HFF-Myc (cell line): Measurements from ENCODE around the gene PDCL3.

ENCODE experiments used
- DNase-seq: peaks from one replicate; pipeline ENCODE4 v3.0.0-alpha.2; 2011; ENCODE audit warnings: low read depth; ENCODE audit errors: extremely low read depth
- H3K4me3 ChIP-seq: replicated peaks from 2 replicates; pipeline ENCODE4 v1.5.1; 2011; ENCODE audit warnings: low read depth, mild to moderate bottlenecking, control low read depth, low read length
- CTCF ChIP-seq: IDR thresholded peaks from 2 replicates; pipeline ENCODE4 v1.5.1; 2012; ENCODE audit warnings: mild to moderate bottlenecking, low read depth, low read length, control low read depth; ENCODE audit errors: missing control alignments

PDCL3 gene

DNA sequence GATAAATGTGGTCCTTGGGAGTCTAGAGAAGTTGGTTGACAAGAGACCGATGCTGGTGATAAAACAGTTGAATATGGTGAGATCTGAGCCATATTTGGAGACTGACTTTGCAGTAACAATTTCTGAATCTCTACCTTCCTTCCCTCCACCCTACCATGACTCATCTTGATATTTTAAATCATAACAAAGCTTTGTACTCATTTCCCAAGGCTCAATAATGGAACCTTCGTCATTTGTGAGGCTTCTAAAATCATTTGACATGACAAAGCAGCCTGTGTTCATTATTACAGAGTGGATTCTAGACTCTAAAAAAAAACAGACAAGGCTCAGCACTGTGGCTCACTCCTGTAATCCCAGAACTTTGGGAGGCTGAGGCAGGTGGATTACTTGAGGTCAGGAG is 38.5 kb upstream of the PDCL3 start:
- no peak overlapping the region for H3K4me3 ChIP-seq
- no peak for TF ChIP-seq CTCF
- DNase-seq: no peak

- no peak for DNase-seq
- no peak overlapping the region for H3K4me3 ChIP-seq
- no peak for TF ChIP-seq CTCF
Observed at GRCh38 chr2:100526868-100527267, 35.9 kb upstream of the PDCL3 start.

GRCh38 chr2:100527440-100528015 is 35.3 kb upstream of the PDCL3 start:
- no peak for TF ChIP-seq CTCF
- H3K4me3 ChIP-seq: no peak overlapping the region
- DNase-seq: no peak

GRCh38 chr2:100529176-100529575 is 33.6 kb upstream of the PDCL3 start:
- DNase-seq: no peak
- no peak overlapping the region for H3K4me3 ChIP-seq
- TF ChIP-seq CTCF: no peak

DNA sequence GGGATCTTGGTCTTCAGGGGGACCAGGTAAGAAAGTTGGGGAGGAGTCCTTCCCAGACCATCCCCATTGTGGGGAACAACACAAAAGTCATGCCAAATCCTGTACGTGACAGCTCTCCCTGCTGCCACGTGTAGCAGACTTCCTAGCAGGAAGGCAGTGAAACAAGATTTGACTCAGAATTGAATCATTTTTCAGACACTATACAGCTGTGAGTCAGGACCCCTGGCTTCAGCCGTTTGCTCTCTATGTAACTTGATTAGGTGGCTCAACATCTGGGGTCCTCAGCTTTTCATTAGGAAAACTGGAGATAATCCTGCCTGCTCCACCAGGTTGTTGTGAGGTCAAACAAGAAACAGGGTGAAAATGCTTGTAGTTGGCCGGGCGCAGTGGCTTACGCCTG is 32.9 kb upstream of the PDCL3 start:
- no peak for DNase-seq
- TF ChIP-seq CTCF: no peak
- no peak overlapping the region for H3K4me3 ChIP-seq

DNA sequence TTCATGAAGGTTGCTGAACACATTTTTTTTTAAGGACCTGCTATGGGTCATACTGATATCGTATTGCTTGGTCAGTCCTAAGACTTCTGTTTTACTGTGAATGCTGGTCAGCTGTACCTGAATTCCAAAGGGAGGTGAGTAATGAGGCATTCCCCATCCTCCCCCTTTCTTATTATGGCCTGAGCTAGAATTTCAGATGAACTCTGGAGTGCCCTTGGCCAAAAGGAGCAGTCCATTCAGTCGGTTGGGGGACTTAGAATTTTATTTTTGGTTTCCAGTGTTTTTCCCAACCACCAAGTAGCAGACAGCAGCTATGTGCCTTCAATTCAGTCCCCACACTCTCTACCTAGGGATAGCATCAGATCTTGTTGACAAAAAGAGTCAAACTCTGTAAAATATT is 26.9 kb upstream of the PDCL3 start:
- no peak for TF ChIP-seq CTCF
- no peak for DNase-seq
- no peak overlapping the region for H3K4me3 ChIP-seq

DNA sequence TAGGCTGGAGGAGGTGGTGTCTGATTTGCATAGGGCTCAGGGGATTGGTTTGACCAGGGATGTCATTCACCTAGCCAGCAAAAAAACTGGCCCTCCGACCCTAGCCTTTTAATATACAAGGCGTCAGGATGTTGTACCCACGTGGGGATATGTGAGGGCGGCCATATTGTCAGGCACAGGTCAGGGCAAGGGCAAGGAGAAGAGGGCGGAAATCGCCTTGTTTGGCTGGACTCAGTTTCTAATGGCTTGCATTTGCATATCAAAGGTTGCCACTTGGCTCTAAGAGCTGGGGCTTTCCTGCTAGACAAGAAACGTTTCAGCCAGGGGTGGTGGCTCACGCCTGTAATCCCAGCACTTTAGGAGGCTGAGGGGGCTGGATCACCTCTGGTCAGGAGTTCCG is 24.9 kb upstream of the PDCL3 start:
- no peak for TF ChIP-seq CTCF
- DNase-seq: no peak
- H3K4me3 ChIP-seq: no peak overlapping the region
